SK-N-MC (cell line): ENCODE results near the gene BCAP31.

Experiments
- DNase-seq: peaks from one replicate; pipeline ENCODE4 v3.0.0-alpha.2; 2011; ENCODE audit warnings: low read depth, low spot score
- H3K27ac ChIP-seq: fragments of 200-600 bp; sonication (generic); 2 replicates; pipeline ENCODE4 v1.5.1; 2016; ENCODE audit warnings: mixed run types
- H3K36me3 ChIP-seq: fragments of 200-600 bp; sonication (generic); 2 replicates; pipeline ENCODE4 v1.6.1; 2017; ENCODE audit warnings: antibody characterized with exemption, low read length, mixed read lengths; ENCODE audit not compliant: insufficient read depth
- H3K4me3 ChIP-seq: fragments of 200-600 bp; sonication (generic); 2 replicates; pipeline ENCODE4 v1.5.1; 2016
- H3K9ac ChIP-seq: fragments of 200-600 bp; sonication (generic); 2 replicates; pipeline ENCODE4 v1.8.0; 2017; ENCODE audit warnings: mixed run types, mixed read lengths; ENCODE audit not compliant: insufficient read length
- H3K9me3 ChIP-seq: fragments of 200-600 bp; sonication (generic); 2 replicates; pipeline ENCODE4 v1.6.1; 2017; ENCODE audit warnings: low read depth, mild to moderate bottlenecking, antibody characterized with exemption, low read length, moderate library complexity, mixed read lengths
- EZH2 ChIP-seq: fragments of 200-600 bp; sonication (generic); IDR thresholded peaks from one replicate; pipeline ENCODE4 v1.6.1; 2017; ENCODE audit warnings: antibody characterized with exemption
- FOXP2 ChIP-seq: optimal IDR thresholded peaks from 2 replicates; pipeline ENCODE3; 2011; ENCODE audit warnings: mild to moderate bottlenecking, moderate library complexity; ENCODE audit not compliant: insufficient read depth; ENCODE audit errors: extremely low read length, control extremely low read depth
- POLR2AphosphoS5 ChIP-seq: IDR thresholded peaks from 2 replicates; pipeline ENCODE4 v1.6.1; 2012; ENCODE audit warnings: mild to moderate bottlenecking, low read depth, low read length, borderline replicate concordance

BCAP31 gene

GRCh38 chrX:153689654-153690465 is 34.3 kb downstream of the BCAP31 start:
- Histone ChIP-seq H3K9me3 (no peaks in the 10 kb centered on the region), H3K27ac (no peak overlapping the region), H3K4me3 (peak overlapping the region; percentile 54), H3K9ac (no peak overlapping the region), H3K36me3 (peaks cover 3% of the 10 kb centered on the region; the same call in 1 of the 2 replicates)
- TF ChIP-seq POLR2AphosphoS5 (no peak), FOXP2 (no peak), EZH2 (no peak)
- DNase-seq = no peak

GRCh38 chrX:153688911-153689590 is 35.1 kb downstream of the BCAP31 start:
- H3K9ac ChIP-seq = no peak overlapping the region
- peaks cover 3% of the 10 kb centered on the region; the same call in 1 of the 2 replicates for H3K36me3 ChIP-seq
- H3K27ac ChIP-seq = no peak overlapping the region
- no peaks in the 10 kb centered on the region for H3K9me3 ChIP-seq
- DNase-seq = no peak
- no peak for TF ChIP-seq POLR2AphosphoS5
- no peak for TF ChIP-seq FOXP2
- no peak for TF ChIP-seq EZH2
- H3K4me3 ChIP-seq = peak overlapping the region; percentile 73

- H3K9ac ChIP-seq = peak overlapping the region; percentile 57
- no peaks in the 10 kb centered on the region for H3K9me3 ChIP-seq
- TF ChIP-seq EZH2 (no peak), FOXP2 (no peak), POLR2AphosphoS5 (no peak)
- H3K36me3 ChIP-seq = peaks cover 2% of the 10 kb centered on the region; the same call in 1 of the 2 replicates
- H3K27ac ChIP-seq = no peak overlapping the region
- no peak for DNase-seq
- H3K4me3 ChIP-seq = peak overlapping the region; percentile 73
Measured at GRCh38 chrX:153688506-153688905, 35.7 kb downstream of the BCAP31 start.

- Histone ChIP-seq H3K4me3 (no peak overlapping the region), H3K36me3 (no peaks in the 10 kb centered on the region; the same call in 1 of the 2 replicates), H3K9ac (no peak overlapping the region), H3K9me3 (no peaks in the 10 kb centered on the region), H3K27ac (no peak overlapping the region)
- TF ChIP-seq FOXP2 (no peak), EZH2 (no peak), POLR2AphosphoS5 (no peak)
- DNase-seq = no peak
Measured at GRCh38 chrX:153688071-153688470, 36.1 kb downstream of the BCAP31 start.

- no peaks in the 10 kb centered on the region for H3K9me3 ChIP-seq
- TF ChIP-seq FOXP2 (no peak), POLR2AphosphoS5 (peak; percentile 59; the same call in 1 of the 2 replicates)
- no peak within 1 kb of the TSS for H3K27ac ChIP-seq
- no peaks in the 10 kb centered on the region; the same call in 1 of the 2 replicates for H3K36me3 ChIP-seq
- DNase-seq = no peak
- H3K4me3 ChIP-seq = peak within 1 kb of the TSS; percentile 73
- peak within 1 kb of the TSS; percentile 57 for H3K9ac ChIP-seq
Measured at GRCh38 chrX:153687121-153688039, 36.8 kb downstream of the BCAP31 start, which contains the start of gene SLC6A8. SLC6A8 (plus strand) TSS chrX:153687926; CDS start chrX:153688575, 649 bp downstream.

- Histone ChIP-seq H3K4me3 (no peak overlapping the region), H3K9me3 (no peaks in the 10 kb centered on the region), H3K36me3 (no peaks in the 10 kb centered on the region; the same call in 1 of the 2 replicates), H3K27ac (no peak overlapping the region), H3K9ac (no peak overlapping the region)
- no peak for DNase-seq
- no peak for TF ChIP-seq FOXP2
- TF ChIP-seq EZH2 = no peak
- no peak for TF ChIP-seq POLR2AphosphoS5
Measured at GRCh38 chrX:153686711-153687110, 37.5 kb downstream of the BCAP31 start.

- H3K9me3 ChIP-seq = no peaks in the 10 kb centered on the region
- no peak for DNase-seq
- H3K9ac ChIP-seq = no peak overlapping the region
- TF ChIP-seq FOXP2 (no peak), POLR2AphosphoS5 (no peak), EZH2 (no peak)
- H3K4me3 ChIP-seq = no peak overlapping the region
- H3K27ac ChIP-seq = no peak overlapping the region
- H3K36me3 ChIP-seq = no peaks in the 10 kb centered on the region; the same call in 1 of the 2 replicates
Measured at GRCh38 chrX:153685751-153686696, 38.2 kb downstream of the BCAP31 start.
